Measurements from ENCODE around the gene LY86. TPM values are rescaled to one million over a fixed set of nuclear protein-coding genes. Genes with fewer than 3 reads are reported as not detected.

Gene LY86
- total and polyA plus RNA-seq, 2 of the 13 experiments (the other 11 are each of a cell fraction or from before 2014, with no cell fraction given), result not detected

GRCh38 chr6:6624269-6624990, 35.9 kb downstream of the LY86 start:
- no peaks in the 10 kb centered on the region for H4K20me1 ChIP-seq (ENCODE audit: insufficient read depth, low read length)
- peaks cover 1 to 28% of the 10 kb centered on the region in 2 experiments; a peak in 3 of 5 replicates for H3K27me3 ChIP-seq (ENCODE audit: control insufficient read depth in 1 of 2, insufficient read depth in 2 of 2, low read length in 2 of 2)
- no TSS peak for BruUV-seq (replicated peaks)
- H3K36me3 ChIP-seq (replicated peaks in 1 of 2; ENCODE audit: control insufficient read depth in 1 of 2, insufficient read depth in 2 of 2, low read length in 2 of 2), result no peaks in the 10 kb centered on the region
- no peak overlapping the region for H3K4me2 ChIP-seq (ENCODE audit: low read depth, low read length)
- ATAC-seq (no peak), DNase-seq (ENCODE audit: low spot score) (no peak), FAIRE-seq (no peak)
- intact Hi-C loops (cut with micrococcal nuclease; ENCODE audit: unreplicated experiment) (no loop called here), in situ Hi-C loops (cut with HindIII; ENCODE audit: extremely low pct_ligation_motif_present, low pct_unique_long_range_greater_than_20kb) (no loop called here)
- H3K9me3 ChIP-seq (ENCODE audit: low read length), result no peaks in the 10 kb centered on the region
- ChIA-PET POLR2A (no interaction called here), CTCF (ENCODE audit: low intra/inter-chr PET ratio, low total read pairs) (no interaction called here)
- no peak overlapping the region for H3K9ac ChIP-seq (ENCODE audit: insufficient read depth, low read depth, low read length)
- no peak overlapping the region for H3K27ac ChIP-seq (ENCODE audit: extremely low read length, insufficient read depth, low read length)
- WGBS (ENCODE audit: low lambda C conversion rate), result 30% methylated on average over 6 of the region's 6 CpGs
- no peak overlapping the region for H3K4me3 ChIP-seq (replicated peaks in 1 of 3; ENCODE audit: insufficient read depth in 1 of 3, low read depth in 2 of 3, low read length in 3 of 3)
- H3K79me2 ChIP-seq (ENCODE audit: insufficient read depth, low read length), result no peaks in the 10 kb centered on the region
- TF ChIP-seq ZNF224 (CRISPR knock-in tag; IDR thresholded peaks at IDR 0.05), result no peak
- peak; percentile 98 for TF ChIP-seq HNRNPK (IDR thresholded peaks at IDR 0.05; ENCODE audit: low read depth, low read length, poor library complexity, severe bottlenecking)
- no peak overlapping the region for H2AFZ ChIP-seq (ENCODE audit: low read length)
- H3K4me1 ChIP-seq (ENCODE audit: insufficient read depth, low read length), result no peaks in the 10 kb centered on the region

- no peaks in the 10 kb centered on the region for H3K79me2 ChIP-seq (ENCODE audit: insufficient read depth, low read length)
- H3K9ac ChIP-seq (ENCODE audit: insufficient read depth, low read depth, low read length), result no peak overlapping the region
- ATAC-seq (no peak), DNase-seq (ENCODE audit: low spot score) (no peak), FAIRE-seq (no peak)
- H3K4me3 ChIP-seq (replicated peaks in 1 of 3; ENCODE audit: insufficient read depth in 1 of 3, low read depth in 2 of 3, low read length in 3 of 3), result no peak overlapping the region
- in situ Hi-C loops (cut with HindIII; ENCODE audit: extremely low pct_ligation_motif_present, low pct_unique_long_range_greater_than_20kb) (no loop called here), intact Hi-C loops (cut with micrococcal nuclease; ENCODE audit: unreplicated experiment) (no loop called here)
- H4K20me1 ChIP-seq (ENCODE audit: insufficient read depth, low read length), result no peaks in the 10 kb centered on the region
- CTCF ChIA-PET (ENCODE audit: low intra/inter-chr PET ratio, low total read pairs), result no interaction called here
- BruUV-seq (replicated peaks), result no TSS peak
- H3K36me3 ChIP-seq (replicated peaks in 1 of 2; ENCODE audit: control insufficient read depth in 1 of 2, insufficient read depth in 2 of 2, low read length in 2 of 2), result no peaks in the 10 kb centered on the region
- peaks cover 1 to 36% of the 10 kb centered on the region in 2 experiments; a peak in 3 of 5 replicates for H3K27me3 ChIP-seq (ENCODE audit: control insufficient read depth in 1 of 2, insufficient read depth in 2 of 2, low read length in 2 of 2)
- no peak overlapping the region for H3K27ac ChIP-seq (ENCODE audit: extremely low read length, insufficient read depth, low read length)
- no peaks in the 10 kb centered on the region for H3K9me3 ChIP-seq (ENCODE audit: low read length)
- no peaks in the 10 kb centered on the region for H3K4me1 ChIP-seq (ENCODE audit: insufficient read depth, low read length)
- no peak overlapping the region for H3K4me2 ChIP-seq (ENCODE audit: low read depth, low read length)
- H2AFZ ChIP-seq (ENCODE audit: low read length), result no peak overlapping the region
- WGBS (ENCODE audit: low lambda C conversion rate), result 2% methylated on average over 6 of the region's 6 CpGs
- POLR2A ChIA-PET, result no interaction called here
- TF ChIP-seq ZNF292 (CRISPR knock-in tag; IDR thresholded peaks at IDR 0.05; ENCODE audit: borderline replicate concordance, low read depth), result no peak
- TF ChIP-seq SP4 (CRISPR knock-in tag; IDR thresholded peaks at IDR 0.05), result no peak
- TF ChIP-seq THYN1 (CRISPR knock-in tag; IDR thresholded peaks at IDR 0.05; ENCODE audit: borderline replicate concordance, low read depth), result no peak
- no peak for TF ChIP-seq DMAP1 (CRISPR knock-in tag; IDR thresholded peaks at IDR 0.05)
- no peak for TF ChIP-seq ZNF274 (CRISPR knock-in tag; IDR thresholded peaks at IDR 0.05)
- TF ChIP-seq NR2F2 (IDR thresholded peaks at IDR 0.05; ENCODE audit: borderline replicate concordance, low read depth), result no peak
- no peak for TF ChIP-seq ZFP37 (CRISPR knock-in tag; IDR thresholded peaks at IDR 0.05; ENCODE audit: borderline replicate concordance)
- no peak for TF ChIP-seq GMEB2 (CRISPR knock-in tag; IDR thresholded peaks at IDR 0.05; ENCODE audit: low read depth)
- no peak for TF ChIP-seq YEATS4 (CRISPR knock-in tag; IDR thresholded peaks at IDR 0.05; ENCODE audit: borderline replicate concordance)
- no peak for TF ChIP-seq ZFY (CRISPR knock-in tag; IDR thresholded peaks at IDR 0.05)
- TF ChIP-seq HNF1A (IDR thresholded peaks at IDR 0.05; ENCODE audit: low read depth), result no peak
- no peak for TF ChIP-seq HNF1A (CRISPR knock-in tag; IDR thresholded peaks at IDR 0.05; ENCODE audit: borderline replicate concordance)
Observed at GRCh38 chr6:6626187-6626586, 37.7 kb downstream of the LY86 start.
